ENCODE results near the gene GSAP. TPM values are rescaled to one million over a fixed set of nuclear protein-coding genes. Genes with fewer than 3 reads are reported as not detected.

GSAP gene
- total RNA-seq, 1 donor from 2014 or later = 1.9 TPM

DNA sequence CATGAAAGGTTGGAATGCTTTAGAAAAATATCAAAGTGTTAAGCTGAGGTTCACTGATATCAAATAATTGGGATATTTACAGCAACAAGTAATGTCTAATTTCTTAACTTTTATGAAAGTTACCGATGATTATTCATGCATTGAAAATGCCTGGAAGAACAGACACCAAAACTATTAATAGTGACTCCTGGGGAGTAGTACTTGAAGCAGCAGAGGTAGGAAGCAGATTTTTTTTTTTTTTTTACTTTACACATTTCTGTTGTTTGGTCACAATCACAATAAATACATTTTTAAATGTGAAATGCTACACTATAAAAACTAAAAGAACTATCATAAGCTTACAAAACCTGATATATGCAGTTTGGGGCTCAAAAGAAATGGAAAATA is 146.1 kb downstream of the GSAP start:
- no peak for DNase-seq (ENCODE audit: low spot score)
- no peaks in the 10 kb centered on the region for H3K4me1 Mint-ChIP-seq (ENCODE audit: unreplicated experiment)
- TF ChIP-seq, protein P1, sequence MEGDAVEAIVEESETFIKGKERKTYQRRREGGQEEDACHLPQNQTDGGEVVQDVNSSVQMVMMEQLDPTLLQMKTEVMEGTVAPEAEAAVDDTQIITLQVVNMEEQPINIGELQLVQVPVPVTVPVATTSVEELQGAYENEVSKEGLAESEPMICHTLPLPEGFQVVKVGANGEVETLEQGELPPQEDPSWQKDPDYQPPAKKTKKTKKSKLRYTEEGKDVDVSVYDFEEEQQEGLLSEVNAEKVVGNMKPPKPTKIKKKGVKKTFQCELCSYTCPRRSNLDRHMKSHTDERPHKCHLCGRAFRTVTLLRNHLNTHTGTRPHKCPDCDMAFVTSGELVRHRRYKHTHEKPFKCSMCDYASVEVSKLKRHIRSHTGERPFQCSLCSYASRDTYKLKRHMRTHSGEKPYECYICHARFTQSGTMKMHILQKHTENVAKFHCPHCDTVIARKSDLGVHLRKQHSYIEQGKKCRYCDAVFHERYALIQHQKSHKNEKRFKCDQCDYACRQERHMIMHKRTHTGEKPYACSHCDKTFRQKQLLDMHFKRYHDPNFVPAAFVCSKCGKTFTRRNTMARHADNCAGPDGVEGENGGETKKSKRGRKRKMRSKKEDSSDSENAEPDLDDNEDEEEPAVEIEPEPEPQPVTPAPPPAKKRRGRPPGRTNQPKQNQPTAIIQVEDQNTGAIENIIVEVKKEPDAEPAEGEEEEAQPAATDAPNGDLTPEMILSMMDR (IDR thresholded peaks at IDR 0.05; ENCODE audit: unreplicated experiment) = no peak
- H3K36me3 Mint-ChIP-seq (ENCODE audit: low read depth, unreplicated experiment) = no peaks in the 10 kb centered on the region
- H3K27ac Mint-ChIP-seq (ENCODE audit: unreplicated experiment) = no peak overlapping the region
- H3K9me3 Mint-ChIP-seq (ENCODE audit: unreplicated experiment) = no peaks in the 10 kb centered on the region
- H3K4me3 Mint-ChIP-seq (ENCODE audit: unreplicated experiment) = no peak overlapping the region
- H3K27me3 Mint-ChIP-seq (ENCODE audit: unreplicated experiment) = no peaks in the 10 kb centered on the region

DNA sequence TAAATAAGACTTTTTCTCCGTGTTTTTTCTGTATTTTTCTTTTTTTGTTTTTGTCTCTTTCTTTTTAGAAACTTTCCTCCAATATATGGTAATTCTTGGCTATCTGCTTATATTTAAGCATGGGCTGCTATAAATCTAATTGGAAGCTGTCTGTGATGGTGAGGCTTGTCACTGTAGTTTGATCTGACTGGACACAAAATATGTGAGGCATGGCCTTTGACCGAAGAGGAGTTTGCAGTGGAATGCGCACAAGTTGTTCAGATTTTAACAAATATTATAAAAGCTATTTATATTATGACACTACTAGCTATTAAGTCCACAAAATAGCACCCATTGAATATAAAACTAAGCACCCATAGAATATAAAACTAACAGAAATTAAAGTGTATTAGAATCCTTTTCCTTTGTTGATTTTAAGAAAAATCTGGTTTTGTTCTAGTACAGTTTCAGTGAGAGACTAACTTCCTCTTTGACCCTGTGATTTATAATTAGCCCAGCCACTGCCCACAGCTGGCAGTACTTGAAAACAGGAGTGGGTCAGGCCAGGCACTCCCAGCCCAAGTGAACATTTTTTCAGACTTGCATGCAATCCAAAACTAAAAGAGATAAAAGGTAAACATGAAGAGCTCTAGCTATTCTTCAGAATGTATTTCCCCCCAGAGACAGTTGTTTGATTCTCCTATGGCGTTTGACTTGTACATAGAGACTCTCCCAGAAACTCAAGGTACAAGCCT is 146.6 kb downstream of the GSAP start:
- no peaks in the 10 kb centered on the region for H3K4me1 Mint-ChIP-seq (ENCODE audit: unreplicated experiment)
- H3K4me3 Mint-ChIP-seq (ENCODE audit: unreplicated experiment) = no peak overlapping the region
- H3K27me3 Mint-ChIP-seq (ENCODE audit: unreplicated experiment) = no peaks in the 10 kb centered on the region
- H3K27ac Mint-ChIP-seq (ENCODE audit: unreplicated experiment) = no peak overlapping the region
- no peaks in the 10 kb centered on the region for H3K36me3 Mint-ChIP-seq (ENCODE audit: low read depth, unreplicated experiment)
- no peaks in the 10 kb centered on the region for H3K9me3 Mint-ChIP-seq (ENCODE audit: unreplicated experiment)
- TF ChIP-seq, protein P1 (IDR thresholded peaks at IDR 0.05; ENCODE audit: unreplicated experiment) = no peak
- no peak for DNase-seq (ENCODE audit: low spot score)

DNA sequence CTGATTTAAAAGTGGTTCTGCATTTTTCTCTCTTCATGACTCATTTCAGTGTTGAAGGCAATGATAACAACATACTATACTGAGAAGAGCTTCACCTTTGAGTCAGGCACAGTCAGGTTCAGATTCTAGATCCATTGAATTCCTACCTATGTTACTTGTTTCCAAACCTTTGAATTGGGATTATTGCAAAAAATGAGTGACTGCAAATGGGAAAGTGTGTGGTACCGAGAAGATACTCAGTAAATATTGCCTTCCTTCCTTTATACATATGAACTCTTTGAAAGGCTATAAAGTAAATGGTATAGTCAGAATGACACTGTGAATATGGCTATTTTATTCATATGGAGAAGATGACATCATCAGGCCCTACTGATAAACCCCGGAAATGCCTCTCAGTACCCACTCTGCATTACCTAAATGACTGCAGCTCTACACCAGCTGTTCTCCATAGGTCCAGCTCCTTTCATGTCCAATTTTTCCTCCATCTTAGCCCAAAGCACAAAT is 149.8 kb downstream of the GSAP start:
- no peaks in the 10 kb centered on the region for H3K27me3 Mint-ChIP-seq (ENCODE audit: unreplicated experiment)
- DNase-seq (ENCODE audit: low spot score) = no peak
- H3K9me3 Mint-ChIP-seq (ENCODE audit: unreplicated experiment) = no peaks in the 10 kb centered on the region
- H3K4me3 Mint-ChIP-seq (ENCODE audit: unreplicated experiment) = no peak overlapping the region
- no peaks in the 10 kb centered on the region for H3K36me3 Mint-ChIP-seq (ENCODE audit: low read depth, unreplicated experiment)
- no peaks in the 10 kb centered on the region for H3K4me1 Mint-ChIP-seq (ENCODE audit: unreplicated experiment)
- TF ChIP-seq, protein P1 (IDR thresholded peaks at IDR 0.05; ENCODE audit: unreplicated experiment) = no peak
- no peak overlapping the region for H3K27ac Mint-ChIP-seq (ENCODE audit: unreplicated experiment)

DNA sequence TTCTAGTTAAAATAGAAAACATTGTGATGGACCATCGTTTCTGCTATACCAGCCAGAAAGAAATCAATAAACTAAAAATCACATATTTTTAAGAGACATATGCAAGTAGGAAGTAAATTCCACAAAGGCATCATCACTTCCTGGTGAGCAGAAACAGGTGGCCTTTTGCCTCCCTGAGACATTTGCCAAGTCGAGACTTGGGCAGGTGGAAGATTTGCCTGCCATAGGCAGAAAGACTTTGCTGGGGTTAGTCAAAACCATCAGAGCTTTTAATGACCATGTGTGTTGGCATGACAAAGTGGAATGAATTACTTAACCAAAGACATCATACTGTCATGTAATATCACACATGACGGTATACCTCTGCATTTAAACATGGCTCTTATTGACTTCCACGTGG is 150.5 kb downstream of the GSAP start:
- H3K4me3 Mint-ChIP-seq (ENCODE audit: unreplicated experiment) = no peak overlapping the region
- peaks cover 2% of the 10 kb centered on the region for H3K27me3 Mint-ChIP-seq (ENCODE audit: unreplicated experiment)
- DNase-seq (ENCODE audit: low spot score) = no peak
- no peaks in the 10 kb centered on the region for H3K36me3 Mint-ChIP-seq (ENCODE audit: low read depth, unreplicated experiment)
- H3K9me3 Mint-ChIP-seq (ENCODE audit: unreplicated experiment) = no peaks in the 10 kb centered on the region
- no peaks in the 10 kb centered on the region for H3K4me1 Mint-ChIP-seq (ENCODE audit: unreplicated experiment)
- H3K27ac Mint-ChIP-seq (ENCODE audit: unreplicated experiment) = no peak overlapping the region
- TF ChIP-seq, protein P1 (IDR thresholded peaks at IDR 0.05; ENCODE audit: unreplicated experiment) = no peak

DNA sequence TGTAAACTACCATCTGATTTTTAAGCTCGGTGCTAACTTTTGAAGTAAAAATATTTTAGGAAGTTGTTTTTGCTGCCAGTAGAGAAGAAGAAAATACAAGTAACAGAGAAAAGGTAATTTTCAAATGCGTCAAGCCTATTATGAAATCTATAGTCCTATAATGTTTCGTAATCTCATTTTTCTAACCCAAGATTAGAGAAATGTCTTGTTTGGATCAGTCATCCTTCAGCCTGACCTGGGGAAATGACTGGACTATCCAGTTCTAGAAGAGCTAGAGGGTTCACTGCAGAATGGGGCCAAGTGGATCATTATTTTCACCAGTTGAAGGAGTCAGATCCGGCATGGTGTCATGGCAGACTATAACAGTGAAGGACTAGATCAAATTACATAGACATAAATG is 153.8 kb downstream of the GSAP start:
- H3K9me3 Mint-ChIP-seq (ENCODE audit: unreplicated experiment) = no peaks in the 10 kb centered on the region
- H3K27ac Mint-ChIP-seq (ENCODE audit: unreplicated experiment) = no peak overlapping the region
- no peaks in the 10 kb centered on the region for H3K4me1 Mint-ChIP-seq (ENCODE audit: unreplicated experiment)
- no peak overlapping the region for H3K4me3 Mint-ChIP-seq (ENCODE audit: unreplicated experiment)
- TF ChIP-seq, protein P1 (IDR thresholded peaks at IDR 0.05; ENCODE audit: unreplicated experiment) = no peak
- no peak for DNase-seq (ENCODE audit: low spot score)
- peaks cover 2% of the 10 kb centered on the region for H3K27me3 Mint-ChIP-seq (ENCODE audit: unreplicated experiment)
- no peaks in the 10 kb centered on the region for H3K36me3 Mint-ChIP-seq (ENCODE audit: low read depth, unreplicated experiment)

All from endothelial cell (in vitro differentiated cells).